ENCODE measurements around the gene NIT2. TPM values are rescaled to one million over a fixed set of nuclear protein-coding genes. Genes with fewer than 3 reads are reported as not detected.

The NIT2 gene
- polyA plus RNA-seq, 3 donors, result 15.1 to 30.5 (median 24.6) TPM

DNA sequence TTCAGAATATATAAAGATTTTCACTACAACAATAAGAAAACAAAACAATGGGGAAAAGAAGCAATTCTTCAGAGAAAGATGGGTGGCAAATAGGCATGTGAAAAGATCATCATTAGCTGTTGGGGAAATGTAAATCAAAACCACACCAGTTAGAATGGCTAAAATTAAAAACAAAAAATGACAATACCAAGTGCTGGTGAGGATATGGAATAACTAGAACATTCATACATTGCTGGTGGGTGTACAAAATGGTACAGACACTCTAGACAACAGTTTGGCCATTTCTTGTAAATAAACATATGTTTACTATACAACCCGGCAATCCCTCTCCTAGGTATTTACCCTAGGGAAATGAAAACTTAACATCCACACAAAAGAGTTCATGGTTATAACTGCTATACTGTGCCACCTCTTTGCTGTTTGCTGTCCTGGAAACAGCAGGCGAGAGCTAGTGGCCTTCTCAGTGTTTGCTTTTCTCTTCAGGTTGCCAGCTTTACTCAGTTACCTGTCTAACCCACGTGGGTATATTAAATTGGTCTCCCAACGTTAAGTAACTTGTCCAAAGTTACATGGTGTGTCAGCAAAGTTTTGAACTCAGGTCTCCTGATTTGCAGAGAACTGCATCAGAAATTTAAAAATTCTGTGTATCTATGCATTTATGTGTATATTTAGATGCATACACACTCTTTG lies 4.6 kb upstream of the NIT2 start:
- Histone ChIP-seq H3K9ac (ENCODE audit: insufficient read depth, low read length, poor library complexity, severe bottlenecking) (no peak overlapping the region), H3K4me2 (replicated peaks; ENCODE audit: extremely low read depth, low read length, poor library complexity, severe bottlenecking) (no peak overlapping the region), H3K4me3 (replicated peaks in 1 of 3; ENCODE audit: low read depth in 2 of 3, low read length in 3 of 3) (no peak overlapping the region), H3K36me3 (replicated peaks in 1 of 2; ENCODE audit: control insufficient read depth in 1 of 2, insufficient read depth in 2 of 2, low read length in 2 of 2) (peaks cover 9 to 26% of the 10 kb centered on the region in 2 donors), H3K79me2 (ENCODE audit: insufficient read depth, low read length) (no peaks in the 10 kb centered on the region), H3K4me1 (ENCODE audit: control insufficient read depth in 1 of 2, insufficient read depth in 2 of 2, low read length in 2 of 2) (peaks cover 5 to 7% of the 10 kb centered on the region in 2 donors), H4K20me1 (ENCODE audit: insufficient read depth, low read length) (no peaks in the 10 kb centered on the region), H3K27ac (ENCODE audit: low read depth in 1 of 2, low read length in 2 of 2) (no peak overlapping the region), H2AFZ (ENCODE audit: insufficient read depth, low read depth, low read length, poor library complexity, severe bottlenecking) (no peak overlapping the region), H3K9me3 (replicated peaks in 1 of 2; ENCODE audit: control insufficient read depth in 1 of 2, insufficient read depth in 1 of 2, low read length in 2 of 2) (no peaks in the 10 kb centered on the region), H3K27me3 (ENCODE audit: control insufficient read depth in 2 of 2, insufficient read depth in 2 of 2, low read length in 2 of 2) (no peaks in the 10 kb centered on the region)
- Mint-ChIP-seq H3K4me3 (no peak overlapping the region), H3K4me1 (peaks cover 11% of the 10 kb centered on the region), H3K36me3 (peaks cover 19 to 20% of the 10 kb centered on the region in 2 donors), H3K27me3 (ENCODE audit: low read depth in 3 of 3) (peaks cover 0 to 2% (median 2%) of the 10 kb centered on the region in 3 donors), H3K9me3 (peaks cover 0 to 11% (median 4%) of the 10 kb centered on the region in 7 donors), H3K27ac (no peak overlapping the region)
- no peak for DNase-seq
- TF ChIP-seq CTCF (IDR thresholded peaks at IDR 0.05), result no peak
- 100% methylated on average over 1 of the region's 4 CpGs for WGBS (ENCODE audit: insufficient coverage)
- intact Hi-C loops (cut with micrococcal nuclease), result no loop called here

GRCh38 chr3:100330651-100331050 lies 3.9 kb upstream of the NIT2 start:
- no peak for TF ChIP-seq CTCF (IDR thresholded peaks at IDR 0.05)
- no peaks in the 10 kb centered on the region for H3K27me3 ChIP-seq (ENCODE audit: control insufficient read depth in 2 of 2, insufficient read depth in 2 of 2, low read length in 2 of 2)
- peaks cover 0 to 2% (median 2%) of the 10 kb centered on the region in 3 donors for H3K27me3 Mint-ChIP-seq (ENCODE audit: low read depth in 3 of 3)
- H3K79me2 ChIP-seq (ENCODE audit: insufficient read depth, low read length), result no peaks in the 10 kb centered on the region
- peaks cover 11 to 14% of the 10 kb centered on the region in 2 donors for H3K4me1 ChIP-seq (ENCODE audit: control insufficient read depth in 1 of 2, insufficient read depth in 2 of 2, low read length in 2 of 2)
- no peak overlapping the region for H3K27ac ChIP-seq (ENCODE audit: low read depth in 1 of 2, low read length in 2 of 2)
- WGBS (ENCODE audit: insufficient coverage), result 100% methylated on average over 2 of the region's 5 CpGs
- H3K36me3 Mint-ChIP-seq, result peaks cover 14 to 18% of the 10 kb centered on the region in 2 donors
- H2AFZ ChIP-seq (ENCODE audit: insufficient read depth, low read depth, low read length, poor library complexity, severe bottlenecking), result no peak overlapping the region
- DNase-seq, result no peak
- H3K4me3 ChIP-seq (replicated peaks in 1 of 3; ENCODE audit: low read depth in 2 of 3, low read length in 3 of 3), result no peak overlapping the region
- H3K4me3 Mint-ChIP-seq, result no peak overlapping the region
- H3K9me3 Mint-ChIP-seq, result peaks cover 0 to 11% (median 4%) of the 10 kb centered on the region in 7 donors
- no peak overlapping the region for H3K9ac ChIP-seq (ENCODE audit: insufficient read depth, low read length, poor library complexity, severe bottlenecking)
- H4K20me1 ChIP-seq (ENCODE audit: insufficient read depth, low read length), result no peaks in the 10 kb centered on the region
- no peak overlapping the region for H3K4me2 ChIP-seq (replicated peaks; ENCODE audit: extremely low read depth, low read length, poor library complexity, severe bottlenecking)
- H3K9me3 ChIP-seq (replicated peaks in 1 of 2; ENCODE audit: control insufficient read depth in 1 of 2, insufficient read depth in 1 of 2, low read length in 2 of 2), result no peaks in the 10 kb centered on the region
- intact Hi-C loops (cut with micrococcal nuclease), result no loop called here
- H3K4me1 Mint-ChIP-seq, result peaks cover 18% of the 10 kb centered on the region
- H3K27ac Mint-ChIP-seq, result peak overlapping the region in 1 of 7 donors; percentile 13
- H3K36me3 ChIP-seq (replicated peaks in 1 of 2; ENCODE audit: control insufficient read depth in 1 of 2, insufficient read depth in 2 of 2, low read length in 2 of 2), result peaks cover 3 to 19% of the 10 kb centered on the region in 2 donors
